GM19025 (cell line): ENCODE measurements around the gene ACTN4.

Experiments
- ATAC-seq: cut with Tn5 transposase; IDR thresholded peaks from one replicate; pipeline ENCODE4 v1.9.1; 2021; ENCODE audit warnings: mild to moderate bottlenecking, low read depth, moderate library complexity; ENCODE audit not compliant: unreplicated experiment

The ACTN4 gene

DNA sequence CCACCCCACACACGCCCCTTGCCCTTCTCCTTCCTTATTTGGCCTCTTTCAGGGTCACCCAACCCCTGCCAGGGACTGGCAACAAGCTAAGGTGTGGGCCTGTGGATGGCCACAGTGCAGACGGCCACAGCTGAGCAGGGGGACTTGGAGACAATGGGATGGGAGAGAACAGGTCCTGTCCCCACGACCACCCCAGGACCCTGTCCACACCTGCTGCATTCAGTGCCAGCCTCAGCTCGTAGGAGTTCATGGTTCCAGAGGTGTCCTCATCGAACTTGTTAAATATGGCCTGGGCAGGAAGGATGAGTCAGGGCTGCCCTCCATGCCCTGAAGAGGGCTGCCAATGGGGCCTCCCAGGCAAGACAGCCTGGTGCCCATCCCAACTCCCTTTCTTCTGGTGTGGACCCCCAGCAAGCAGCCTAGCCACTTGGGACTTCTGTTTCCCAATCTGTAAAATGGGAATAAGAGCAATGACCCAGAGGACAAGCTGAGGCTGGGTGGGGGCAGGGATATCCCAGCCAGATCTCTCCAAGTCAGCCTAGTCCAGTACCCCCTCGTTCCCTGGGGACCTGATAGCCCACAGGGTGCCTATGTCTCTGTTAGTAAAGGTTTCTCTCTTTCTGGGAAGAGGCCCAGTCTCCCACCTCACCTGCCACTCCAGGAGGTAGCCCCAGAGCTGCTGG lies 86.2 kb downstream of the ACTN4 start:
- no peak for ATAC-seq

DNA sequence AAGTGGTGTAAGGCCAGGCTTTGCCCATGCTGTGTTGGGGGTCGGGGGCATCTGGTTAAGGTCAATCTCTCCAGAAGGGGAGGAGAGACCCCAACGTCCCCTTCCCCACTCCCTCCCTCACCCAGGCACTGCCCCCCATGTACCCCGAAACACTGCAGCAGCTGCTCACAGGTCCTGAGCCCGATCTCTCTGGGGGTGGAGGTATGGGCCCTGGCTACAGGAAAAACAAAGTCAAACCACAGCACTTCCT lies 86.7 kb downstream of the ACTN4 start:
- ATAC-seq, result no peak

- no peak for ATAC-seq
Observed at GRCh38 chr19:38734426-38735256, 87.2 kb downstream of the ACTN4 start.

DNA sequence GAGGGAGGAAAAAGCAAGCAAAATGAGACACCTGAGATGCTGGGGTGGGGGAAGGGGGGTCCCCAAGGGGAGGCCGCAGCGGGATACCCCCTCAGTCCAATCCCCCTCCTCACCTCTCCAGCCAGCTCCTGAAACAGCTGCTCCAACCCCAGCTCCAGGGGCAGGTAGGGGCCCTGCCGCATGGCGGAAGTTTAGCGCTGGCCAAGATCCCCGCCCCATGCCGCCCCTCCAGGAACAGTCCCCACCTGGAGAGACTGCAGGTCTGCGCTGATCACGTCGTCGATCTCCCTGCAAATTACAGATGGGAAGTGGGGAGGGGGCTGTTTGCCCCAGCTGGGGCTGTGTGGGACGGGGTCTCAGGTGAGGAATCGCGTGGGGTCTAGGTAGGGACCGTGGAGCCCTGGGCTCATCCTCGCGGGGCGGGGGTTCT lies 87.8 kb downstream of the ACTN4 start:
- no peak for ATAC-seq

DNA sequence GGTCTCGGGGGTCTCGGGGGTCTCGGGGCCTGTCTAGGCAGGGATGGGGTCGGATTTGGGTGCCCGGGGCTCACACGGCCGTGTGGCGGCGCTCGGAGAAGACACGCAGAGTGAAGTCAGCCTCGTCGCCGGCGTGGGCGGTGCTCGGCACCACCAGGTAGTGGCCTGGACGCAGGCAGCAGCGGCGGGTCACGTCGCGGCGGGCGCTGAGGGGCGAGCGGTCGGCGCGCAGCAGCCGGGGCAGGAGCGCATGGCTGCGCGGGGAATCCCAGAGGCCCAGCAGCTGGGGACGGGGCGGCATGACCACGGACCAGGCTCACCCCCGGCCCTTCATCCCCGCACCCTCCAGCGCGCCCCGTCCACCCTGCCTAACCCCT lies 88.6 kb downstream of the ACTN4 start:
- ATAC-seq, result no peak

DNA sequence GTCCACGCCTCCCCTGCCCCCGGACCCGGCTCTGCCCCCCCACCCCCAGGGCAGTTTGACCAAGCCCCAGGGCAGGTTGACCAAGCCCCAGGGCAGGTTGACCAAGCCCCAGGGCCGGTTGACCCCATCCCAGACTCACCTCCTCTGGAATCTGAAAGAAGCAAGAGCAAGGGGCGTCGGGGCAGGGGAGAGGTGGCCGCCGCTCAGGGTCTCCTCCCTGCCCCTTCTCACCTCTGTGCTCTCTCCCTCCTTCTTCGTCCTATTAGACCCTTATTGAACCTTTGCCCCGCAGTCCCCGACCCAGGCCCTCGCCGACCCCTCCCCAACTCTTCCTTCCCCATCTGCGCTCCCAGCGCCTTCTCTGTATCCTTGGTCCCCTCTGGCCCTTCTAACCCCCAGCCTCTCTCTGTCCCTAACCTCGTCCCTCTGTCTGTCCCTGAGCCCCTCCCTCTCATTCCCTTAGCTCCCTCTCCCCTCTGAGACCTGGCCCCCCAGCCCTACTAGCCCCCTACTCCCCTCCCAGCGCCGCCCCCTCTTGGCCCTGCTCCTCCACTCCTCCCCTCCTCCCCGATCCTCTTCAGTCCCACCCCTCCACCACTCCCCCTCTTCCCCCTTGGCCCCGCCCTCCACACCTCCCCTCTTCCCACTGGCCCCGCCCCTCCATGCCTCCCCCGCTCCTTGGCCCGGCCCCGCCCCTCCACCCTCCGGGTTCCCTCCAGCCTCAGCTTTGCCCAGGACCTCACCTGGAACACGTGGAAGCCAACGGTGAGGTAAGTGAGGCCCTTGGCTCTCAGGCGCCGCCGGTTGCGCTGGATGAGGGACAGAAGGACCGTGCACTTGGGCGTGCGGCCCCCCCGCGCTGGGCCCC lies 89.2 kb downstream of the ACTN4 start:
- ATAC-seq, result no peak

DNA sequence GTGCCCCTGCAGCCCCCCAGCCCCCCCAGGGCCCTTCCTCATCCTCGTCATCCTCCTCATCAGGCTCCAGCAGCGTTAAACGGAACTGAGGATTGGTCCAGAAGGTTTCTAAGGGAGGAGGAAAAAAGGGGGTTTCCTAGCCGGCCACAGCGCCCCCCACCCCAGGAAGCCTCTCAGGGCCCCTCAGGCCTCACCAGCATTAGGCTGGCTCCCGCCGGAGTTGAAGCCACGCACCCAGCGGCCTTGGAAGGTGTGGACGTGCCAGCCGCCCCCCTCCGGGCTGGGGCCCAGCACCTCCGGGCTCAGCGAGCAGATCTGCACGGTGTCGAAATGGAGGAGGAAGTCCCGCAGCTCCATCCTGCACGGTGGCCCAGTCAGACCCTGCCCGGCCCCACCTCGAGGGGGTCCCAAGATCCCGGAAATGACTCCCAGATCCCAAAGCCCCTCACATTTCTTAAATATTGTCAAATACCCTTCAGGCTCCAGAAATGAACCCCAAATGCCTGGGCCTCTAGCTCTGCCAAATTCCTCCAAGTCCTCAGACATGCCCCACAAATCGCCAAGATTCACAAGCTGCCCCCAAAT lies 89.9 kb downstream of the ACTN4 start:
- ATAC-seq, result no peak

DNA sequence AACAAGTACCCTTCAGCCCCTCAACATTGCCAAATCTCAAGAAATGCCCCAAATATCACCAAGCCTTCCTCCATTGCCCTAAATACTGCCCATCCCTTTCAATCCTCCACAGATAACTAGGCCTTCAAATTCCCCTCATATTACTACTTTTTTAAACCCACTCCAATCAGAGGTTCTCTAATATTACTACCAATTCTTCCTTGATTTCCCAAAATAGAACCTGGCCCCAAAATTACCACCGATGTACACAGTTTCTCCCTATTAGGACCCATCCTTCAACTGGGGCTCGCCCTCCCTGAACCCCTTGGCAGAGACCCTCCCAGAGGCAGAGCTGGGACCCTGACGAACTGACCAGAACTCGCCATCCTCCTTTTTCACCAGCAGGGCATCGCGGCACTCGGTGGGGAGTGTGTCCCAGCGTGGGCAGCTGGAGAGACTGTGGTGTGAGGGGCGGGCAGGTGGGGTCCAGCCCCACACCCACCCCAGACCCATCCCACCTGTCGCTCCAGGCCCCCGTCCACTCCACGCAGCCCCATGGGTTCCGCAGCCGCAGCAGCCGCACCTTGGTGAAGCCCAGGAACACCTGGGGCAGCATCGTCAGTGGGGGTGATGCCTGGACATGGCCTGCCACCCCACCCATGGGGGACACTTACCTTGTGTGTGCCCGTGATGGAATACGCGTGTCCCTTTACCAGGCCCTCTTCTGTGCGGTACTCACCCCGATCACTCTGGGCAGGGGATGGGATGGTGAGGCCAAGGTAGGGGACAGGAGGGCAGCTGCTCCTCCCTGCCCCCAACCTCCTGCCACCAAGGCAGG lies 90.7 kb downstream of the ACTN4 start:
- ATAC-seq, result no peak

GRCh38 chr19:38739440-38740256 lies 92.2 kb downstream of the ACTN4 start:
- no peak for ATAC-seq

GRCh38 chr19:38740257-38740592 lies 92.8 kb downstream of the ACTN4 start:
- no peak for ATAC-seq

GRCh38 chr19:38740932-38741331 lies 93.5 kb downstream of the ACTN4 start:
- ATAC-seq, result no peak

DNA sequence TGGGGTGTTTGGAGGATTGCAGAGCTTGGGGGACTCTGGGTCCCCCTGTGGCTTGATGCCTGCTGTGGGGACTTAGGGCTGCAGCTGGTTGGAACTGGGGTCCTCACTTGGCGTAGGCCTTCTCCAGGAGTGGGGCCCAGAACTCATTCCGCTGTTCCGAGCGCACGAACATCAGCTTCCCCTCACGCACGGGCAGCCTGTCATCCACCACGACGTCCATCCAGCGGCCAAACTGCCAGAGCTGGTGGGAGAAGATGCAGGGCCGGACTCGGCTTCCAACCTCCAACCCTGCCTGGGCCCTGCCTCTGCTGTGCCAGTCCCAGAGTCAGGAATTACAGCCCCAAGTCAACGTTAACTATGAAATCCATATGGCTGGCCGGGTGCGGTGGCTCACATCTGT lies 94.2 kb downstream of the ACTN4 start:
- ATAC-seq, result no peak

DNA sequence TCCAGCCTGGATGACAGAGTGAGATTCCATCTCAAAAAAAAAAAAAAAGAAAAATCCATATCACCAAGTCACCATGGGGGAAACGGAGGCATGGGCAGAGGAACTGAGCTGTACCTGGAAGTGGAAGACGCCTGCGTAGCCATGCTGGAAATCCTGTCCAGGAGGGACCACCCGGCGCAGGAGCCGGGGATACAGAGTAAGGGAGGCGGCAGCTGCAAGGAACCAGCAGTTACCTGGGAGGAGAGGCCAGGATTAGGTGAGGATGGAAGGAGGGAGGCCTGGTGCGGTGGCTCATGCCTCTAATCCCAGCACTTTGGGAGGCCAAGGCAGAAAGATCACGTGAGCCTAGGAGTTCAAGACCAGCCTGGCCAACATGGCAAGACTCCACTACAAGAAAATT lies 94.8 kb downstream of the ACTN4 start:
- ATAC-seq, result no peak

DNA sequence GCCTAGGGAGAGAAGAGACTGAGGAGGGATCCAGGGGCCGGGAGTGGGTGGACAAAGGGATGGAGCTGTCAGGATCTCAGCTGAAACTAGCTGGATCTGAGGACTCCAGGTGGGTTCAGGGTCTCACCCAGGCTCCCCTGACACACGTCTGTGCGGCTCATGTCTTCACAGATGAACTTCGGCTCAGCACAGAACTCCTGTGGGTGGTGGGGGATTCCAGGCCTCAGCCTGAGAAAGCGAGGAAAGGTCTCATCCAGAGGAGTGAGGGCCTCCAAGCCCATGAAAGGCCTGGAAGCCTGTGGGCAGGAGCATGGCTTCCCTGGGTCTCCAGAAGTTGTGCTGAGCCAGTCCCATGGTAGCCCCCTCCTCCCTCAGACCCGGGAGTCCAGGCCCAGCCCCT lies 95.5 kb downstream of the ACTN4 start:
- no peak for ATAC-seq

DNA sequence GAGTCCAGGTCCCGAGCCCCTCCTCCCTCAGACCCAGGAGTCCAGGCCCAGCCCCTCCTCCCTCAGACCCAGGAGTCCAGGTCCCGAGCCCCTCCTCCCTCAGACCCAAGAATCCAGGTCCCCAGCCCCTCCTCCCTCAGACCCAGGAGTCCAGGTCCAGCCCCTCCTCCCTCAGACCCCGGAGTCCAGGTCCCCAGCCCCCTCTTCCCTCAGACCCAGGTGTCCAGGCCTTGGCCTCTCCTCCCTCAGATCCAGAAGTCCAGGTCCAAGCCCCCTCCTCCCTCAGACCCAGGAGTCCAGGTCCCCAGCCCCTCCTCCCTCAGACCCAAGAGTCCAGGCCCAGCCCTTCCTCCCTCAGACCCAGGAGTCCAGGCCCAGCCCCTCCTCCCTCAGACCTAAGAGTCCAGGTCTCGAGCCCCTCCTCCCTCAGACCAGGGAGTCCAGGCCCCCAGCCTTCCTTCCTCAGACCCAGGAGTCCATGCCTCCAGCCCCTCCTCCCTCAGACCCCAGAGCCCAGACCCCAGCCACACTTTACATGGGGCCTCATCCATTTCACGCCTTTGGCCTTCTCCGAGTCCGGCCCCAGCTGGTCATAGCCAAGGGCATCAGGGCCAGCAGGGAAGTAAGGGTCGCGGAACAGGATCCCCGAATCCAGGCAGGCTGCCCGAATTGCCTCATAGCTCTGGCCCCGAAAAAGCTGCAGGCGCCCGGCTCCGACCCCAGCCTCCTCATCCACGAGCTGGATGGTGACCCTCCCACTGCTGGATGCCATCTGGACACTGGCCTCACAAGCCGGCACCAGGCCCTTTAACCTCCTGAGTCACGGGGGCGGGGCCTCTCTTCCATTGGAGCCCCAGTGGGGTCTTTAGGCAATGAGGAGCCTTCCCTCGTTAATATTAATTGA lies 96.2 kb downstream of the ACTN4 start:
- no peak for ATAC-seq

DNA sequence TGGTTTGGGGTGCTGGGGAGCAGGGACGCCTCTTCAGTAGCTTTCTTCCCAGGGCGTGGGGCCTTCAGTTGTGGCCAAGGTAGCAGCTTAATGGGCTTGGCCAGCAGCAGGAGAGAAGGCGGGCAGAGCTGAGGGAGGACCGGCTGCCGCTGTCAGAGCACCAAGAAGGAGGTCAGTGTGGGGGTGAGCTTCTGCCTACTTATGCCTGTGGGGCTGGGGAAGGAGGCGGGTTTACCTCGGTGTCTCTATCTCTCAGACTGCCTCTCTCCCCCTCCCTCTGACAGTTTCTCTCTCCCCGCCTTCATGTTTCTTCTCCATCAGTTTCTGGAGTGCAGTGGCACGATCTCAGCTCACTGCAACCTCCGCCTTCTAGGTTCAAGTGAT lies 96.8 kb downstream of the ACTN4 start, which contains the start of gene CAPN12:
TSS of gene CAPN12 (minus strand) at position 177 of the 384 bp plus-strand sequence. CDS start 309 bp downstream, outside the sequence.
- no peak for ATAC-seq

- no peak for ATAC-seq
Observed at GRCh38 chr19:38744874-38745273, 97.4 kb downstream of the ACTN4 start.

DNA sequence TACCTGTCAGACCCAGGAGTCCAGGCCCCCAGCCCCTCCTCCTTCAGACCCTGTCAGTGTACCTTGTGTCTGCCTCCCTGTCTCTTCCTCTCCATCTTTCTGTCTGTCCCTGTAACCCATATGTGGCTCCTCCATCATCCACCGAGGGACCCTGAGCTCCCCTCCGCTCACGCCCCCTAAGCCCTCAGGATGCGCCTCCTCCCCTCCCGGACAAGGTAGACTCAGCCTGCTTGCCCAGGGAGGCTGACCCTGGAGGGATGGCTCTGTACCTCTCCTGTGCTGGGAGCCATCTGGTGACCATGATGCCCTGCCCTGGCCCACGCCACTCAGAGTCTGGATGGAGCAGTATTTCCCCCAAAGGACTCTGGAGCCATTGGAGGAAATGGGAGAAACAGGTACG lies 97.9 kb downstream of the ACTN4 start:
- ATAC-seq, result no peak
